Activated CD4-positive, alpha-beta memory T cell treated with anti-CD3 and anti-CD28 coated beads, Interleukin-2, amount 10 ng/mL, durations not matched to agents 7 days and 5 days (primary cell): ENCODE measurements around the gene BCL2L12. TPM values are rescaled to one million over a fixed set of nuclear protein-coding genes. Genes with fewer than 3 reads are reported as not detected.

Experiments
- CTCF ChIA-PET: fragments of 350-600 bp; sonication (Branson Sonifier 250); formaldehyde crosslinking; loops from one replicate; lab custom pipeline; 2021; ENCODE audit warnings: antibody characterized with exemption, inconsistent platforms; lab: Charles Lee
- POLR2A ChIA-PET: fragments of 350-600 bp; sonication (Branson Sonifier 250); formaldehyde crosslinking; loops from one replicate; lab custom pipeline; 2021; ENCODE audit warnings: antibody characterized with exemption; lab: Charles Lee
- DNase-seq: peaks from one replicate; pipeline ENCODE4 v3.0.0-alpha.2; 2020
- H3K27ac Mint-ChIP-seq: one replicate; pipeline ENCODE4 v1.8.0; 2021; ENCODE audit warnings: mild to moderate bottlenecking, mixed read lengths
- H3K27me3 Mint-ChIP-seq: one replicate; pipeline ENCODE4 v1.8.0; 2021; ENCODE audit warnings: mixed read lengths
- H3K36me3 Mint-ChIP-seq: one replicate; pipeline ENCODE4 v1.8.0; 2021; ENCODE audit warnings: low read depth, mixed read lengths
- H3K4me1 Mint-ChIP-seq: one replicate; pipeline ENCODE4 v1.8.0; 2021; ENCODE audit warnings: mixed read lengths
- H3K4me3 Mint-ChIP-seq: one replicate; pipeline ENCODE4 v1.8.0; 2021; ENCODE audit warnings: mild to moderate bottlenecking, mixed read lengths
- H3K9me3 Mint-ChIP-seq: one replicate; pipeline ENCODE4 v1.8.0; 2021; ENCODE audit warnings: mixed read lengths
- total RNA-seq, 2 experiments: library from RNA; stranded (reverse); gene quantifications; one replicate each; pipeline ENCODE4 v1.2.3, GENCODE V29; 2021

The BCL2L12 gene
- total RNA-seq, 2 experiments from 2014 or later, result 71.2 to 74.3 TPM

DNA sequence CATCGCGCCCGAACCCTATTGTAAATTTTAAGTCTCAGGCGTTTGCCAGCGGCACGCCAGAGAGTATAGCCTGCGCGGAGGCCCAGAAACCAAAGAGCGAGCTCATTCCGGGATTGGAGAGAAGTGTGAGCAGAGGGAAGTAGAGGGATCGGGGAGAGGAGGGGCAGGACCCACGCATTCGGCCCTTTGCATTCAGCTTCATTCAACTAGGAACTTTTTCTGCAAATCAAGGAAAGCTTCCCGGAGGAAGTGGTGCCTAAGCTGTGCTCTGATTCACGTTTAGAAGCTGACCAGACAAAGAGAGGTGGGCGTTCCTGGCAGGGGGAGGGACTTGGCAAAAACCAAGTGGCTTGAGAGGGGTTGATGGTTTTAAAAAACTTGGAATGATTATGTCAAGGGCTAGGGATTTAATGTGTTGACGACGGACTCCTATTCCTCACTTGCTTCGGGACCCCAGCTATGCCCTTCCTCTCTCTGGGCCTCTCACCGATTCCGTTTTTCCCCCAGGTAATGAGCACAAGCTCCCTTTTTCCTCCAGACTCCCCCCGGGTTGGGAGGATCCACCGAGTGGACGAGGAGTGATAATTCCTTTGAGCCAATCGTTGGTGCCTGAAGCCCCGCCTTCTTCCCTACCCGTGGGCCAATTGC is 10.5 kb downstream of the BCL2L12 start:
- CTCF ChIA-PET, result interaction anchor here (0.5 to 9.1 kb wide), 22 partner anchors 9 to 1024 kb away, joined by 3 to 90 read pairs (median 4); partner anchors contain the start of genes BCL2L12, FLT3LG, IRF3 and LIN7B
- Mint-ChIP-seq H3K27ac (peak overlapping the region; percentile 89), H3K27me3 (no peaks in the 10 kb centered on the region), H3K9me3 (no peaks in the 10 kb centered on the region), H3K4me1 (peaks cover 43% of the 10 kb centered on the region), H3K36me3 (peaks cover 16% of the 10 kb centered on the region), H3K4me3 (peak overlapping the region; percentile 90)
- no peak for DNase-seq
- POLR2A ChIA-PET, result interaction anchor here (0.7 to 5.5 kb wide), 24 partner anchors 11 to 225 kb away, joined by 3 to 73 read pairs (median 5); partner anchors contain the start of genes AP2A1, BCL2L12, FLT3LG and FUZ

DNA sequence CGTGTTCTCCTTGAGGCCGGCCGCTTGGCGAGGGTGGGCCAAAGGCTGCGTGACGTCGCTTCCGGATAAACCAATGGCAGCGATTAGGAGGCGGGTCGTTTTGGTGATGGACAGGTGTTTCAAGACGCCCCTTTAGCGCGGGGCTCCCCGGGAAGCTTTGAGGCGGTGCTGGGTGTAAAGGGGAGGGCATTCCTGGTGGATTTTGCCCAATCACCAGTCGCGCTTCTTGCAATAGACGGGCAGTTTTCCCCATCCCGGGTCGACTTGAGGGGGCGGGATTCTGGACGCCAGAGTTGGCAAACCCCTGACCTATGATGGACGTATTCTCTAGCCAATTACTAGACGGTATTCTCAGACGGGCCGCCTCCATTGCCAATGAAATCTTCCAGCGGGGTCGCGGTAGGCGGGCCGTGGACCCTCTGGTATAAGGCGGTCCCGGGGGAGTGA is 11.1 kb downstream of the BCL2L12 start:
- Mint-ChIP-seq H3K4me1 (peaks cover 43% of the 10 kb centered on the region), H3K4me3 (peak overlapping the region; percentile 90), H3K27ac (peak overlapping the region; percentile 89), H3K36me3 (peaks cover 17% of the 10 kb centered on the region), H3K9me3 (no peaks in the 10 kb centered on the region), H3K27me3 (no peaks in the 10 kb centered on the region)
- ChIA-PET CTCF (interaction anchor here (0.5 to 9.1 kb wide), 17 partner anchors 9 to 1024 kb away, joined by 3 to 90 read pairs (median 4); partner anchors contain the start of genes AP2A1, BCL2L12, FLT3LG and IRF3), POLR2A (interaction anchor here (0.7 to 5.5 kb wide), 21 partner anchors 12 to 225 kb away, joined by 3 to 73 read pairs (median 5); partner anchors contain the start of genes AP2A1, BCL2L12, FLT3LG and IRF3)
- peak; percentile 99 for DNase-seq

DNA sequence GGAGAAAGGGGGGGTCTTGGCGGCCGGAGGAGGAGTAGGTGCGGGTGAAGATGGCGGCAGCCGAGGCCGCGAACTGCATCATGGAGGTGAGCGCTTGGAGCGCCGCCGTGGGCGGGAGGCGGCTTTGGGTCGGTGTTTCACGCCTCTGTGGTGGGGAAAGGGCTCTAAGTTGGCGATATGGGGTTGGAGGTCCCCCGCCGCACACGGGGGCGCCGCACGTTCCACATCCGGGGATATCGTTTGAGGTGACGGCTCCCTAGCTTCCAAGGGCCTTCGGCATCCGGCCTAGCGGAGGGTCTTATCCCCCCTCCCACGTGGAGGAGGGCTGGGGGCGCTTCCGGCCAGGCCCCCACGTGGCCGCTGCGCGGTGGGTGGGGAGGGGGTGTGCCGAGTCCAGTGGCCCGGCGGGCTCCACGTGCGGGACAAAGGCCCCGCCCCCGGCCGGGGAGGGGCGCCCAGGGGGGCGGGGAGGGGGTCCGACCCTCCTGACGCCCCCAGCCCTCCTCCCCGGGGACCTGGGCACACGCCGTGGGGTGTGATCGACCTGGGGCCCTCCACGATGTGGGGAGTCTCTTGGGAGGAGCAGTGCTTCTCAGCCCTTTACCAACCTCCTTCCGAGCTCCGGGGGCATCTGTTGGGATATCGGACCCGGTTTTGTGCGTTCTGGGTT is 11.6 kb downstream of the BCL2L12 start, which contains the start of gene PRMT1:
Gene PRMT1 (plus strand): TSS at position 41 of the 670 bp plus-strand sequence. CDS start 10 bp downstream, at position 51.
- Mint-ChIP-seq H3K4me1 (peaks cover 43% of the 10 kb centered on the region), H3K4me3 (peak within 1 kb of the TSS; percentile 90), H3K27ac (peak within 1 kb of the TSS; percentile 92), H3K9me3 (no peaks in the 10 kb centered on the region), H3K27me3 (no peaks in the 10 kb centered on the region), H3K36me3 (peaks cover 17% of the 10 kb centered on the region)
- ChIA-PET CTCF (interaction anchor here (0.6 to 9.1 kb wide), 12 partner anchors 13 to 770 kb away, joined by 3 to 90 read pairs (median 6); partner anchors contain the start of genes AP2A1, BCL2L12, FLT3LG and IRF3), POLR2A (interaction anchor here (1.0 to 5.5 kb wide), 17 partner anchors 12 to 226 kb away, joined by 3 to 73 read pairs (median 6); partner anchors contain the start of genes ALDH16A1, BCL2L12, FLT3LG and IRF3)
- DNase-seq, result no peak

DNA sequence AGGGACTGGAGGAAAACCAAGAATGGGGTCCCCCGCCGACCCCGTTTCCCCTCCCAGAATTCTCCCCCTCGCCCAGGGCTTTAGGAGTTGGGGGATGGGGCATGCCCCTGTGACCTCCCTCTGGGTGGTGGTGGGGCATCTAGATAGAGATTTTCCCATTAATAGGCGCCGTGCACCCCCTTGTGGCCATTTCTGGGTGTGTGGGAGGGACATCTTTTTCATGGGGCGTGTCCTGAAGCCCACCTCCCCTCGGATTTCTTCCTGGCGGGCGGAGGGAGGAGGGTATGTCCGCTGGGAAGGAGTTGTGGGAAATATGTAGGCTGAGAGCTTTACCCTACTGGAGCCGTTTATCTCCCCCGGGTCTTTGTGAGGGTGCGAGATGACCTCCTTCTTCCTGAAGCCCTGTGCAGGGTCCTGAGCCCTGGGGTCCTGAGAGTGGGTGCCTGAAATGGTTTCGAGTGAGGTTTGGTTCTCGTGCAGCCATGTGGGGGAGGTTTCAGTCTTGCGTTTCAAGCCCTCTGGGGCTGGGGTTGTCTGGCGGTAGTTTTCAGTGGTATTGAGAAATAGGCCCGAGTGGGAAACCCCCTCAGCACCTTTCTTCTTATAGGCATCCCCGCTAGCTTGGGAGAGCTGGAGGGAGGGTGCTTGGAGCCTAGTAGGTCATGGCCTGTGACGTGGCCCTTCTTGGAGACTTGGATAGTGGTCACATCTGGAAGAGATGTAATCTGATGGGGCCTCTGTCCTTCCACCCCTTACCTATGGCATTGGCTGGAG is 12.4 kb downstream of the BCL2L12 start:
- Mint-ChIP-seq H3K4me3 (peak overlapping the region; percentile 90), H3K27ac (peak overlapping the region; percentile 92), H3K9me3 (no peaks in the 10 kb centered on the region), H3K4me1 (peaks cover 44% of the 10 kb centered on the region), H3K27me3 (no peaks in the 10 kb centered on the region), H3K36me3 (peaks cover 17% of the 10 kb centered on the region)
- ChIA-PET CTCF (interaction anchor here (0.6 to 9.1 kb wide), 13 partner anchors 9 to 771 kb away, joined by 3 to 90 read pairs (median 3); partner anchors contain the start of genes AP2A1, BCL2L12, IRF3 and RRAS), POLR2A (interaction anchor here (1.1 to 5.5 kb wide), 12 partner anchors 12 to 225 kb away, joined by 3 to 73 read pairs (median 8); partner anchors contain the start of genes ALDH16A1, BCL2L12, FLT3LG and IRF3)
- peak; percentile 84 for DNase-seq

DNA sequence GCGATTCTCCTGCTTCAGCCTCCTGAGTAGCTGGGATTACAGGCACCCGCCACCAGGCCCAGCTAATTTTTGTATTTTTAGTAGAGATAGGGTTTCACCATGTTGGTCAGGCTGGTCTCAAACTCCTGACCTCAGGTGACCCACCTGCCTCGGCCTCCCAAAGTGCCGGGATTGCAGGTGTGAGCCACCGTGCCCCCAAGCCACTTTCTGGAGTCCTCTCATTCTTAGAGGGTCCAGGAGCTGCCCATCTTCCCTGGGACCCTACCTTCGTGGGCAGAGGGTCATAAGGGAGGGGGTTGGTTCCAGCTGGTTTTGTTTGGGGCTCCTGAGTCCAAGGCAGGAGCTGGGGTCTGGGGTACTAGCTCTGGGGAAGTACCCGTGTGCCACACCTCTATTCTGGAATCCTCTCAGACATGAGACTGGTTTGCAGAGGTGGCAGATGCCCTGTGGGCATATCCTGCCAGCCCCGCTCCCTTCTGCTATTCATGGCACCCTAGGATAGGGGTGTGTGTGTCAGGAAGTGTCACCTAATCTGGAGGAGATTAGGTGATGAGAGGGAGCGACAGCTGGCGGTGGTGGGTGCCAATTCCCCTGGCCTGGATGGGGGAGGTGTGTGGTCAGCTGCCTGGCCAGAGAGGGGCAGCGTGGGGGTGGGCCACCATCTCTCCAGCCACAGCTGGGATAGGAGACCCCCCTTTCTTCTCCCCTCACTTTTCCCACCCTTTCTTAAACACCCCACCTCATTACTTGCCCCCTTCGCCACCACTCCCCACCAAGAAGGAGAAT is 13.4 kb downstream of the BCL2L12 start:
- H3K27ac Mint-ChIP-seq, result peak overlapping the region; percentile 92
- POLR2A ChIA-PET, result interaction anchor here (1.1 to 5.5 kb wide), 8 partner anchors 11 to 186 kb away, joined by 4 to 73 read pairs (median 10); partner anchors contain the start of genes BCL2L12, IRF3, NOSIP and RPS11
- CTCF ChIA-PET, result interaction anchor here (0.7 to 9.1 kb wide), 9 partner anchors 8 to 208 kb away, joined by 3 to 90 read pairs (median 3); partner anchors contain the start of genes RRAS and SCAF1
- H3K4me1 Mint-ChIP-seq, result peaks cover 40% of the 10 kb centered on the region
- peaks cover 20% of the 10 kb centered on the region for H3K36me3 Mint-ChIP-seq
- H3K27me3 Mint-ChIP-seq, result no peaks in the 10 kb centered on the region
- H3K4me3 Mint-ChIP-seq, result peak overlapping the region; percentile 13
- DNase-seq, result no peak
- H3K9me3 Mint-ChIP-seq, result no peaks in the 10 kb centered on the region

DNA sequence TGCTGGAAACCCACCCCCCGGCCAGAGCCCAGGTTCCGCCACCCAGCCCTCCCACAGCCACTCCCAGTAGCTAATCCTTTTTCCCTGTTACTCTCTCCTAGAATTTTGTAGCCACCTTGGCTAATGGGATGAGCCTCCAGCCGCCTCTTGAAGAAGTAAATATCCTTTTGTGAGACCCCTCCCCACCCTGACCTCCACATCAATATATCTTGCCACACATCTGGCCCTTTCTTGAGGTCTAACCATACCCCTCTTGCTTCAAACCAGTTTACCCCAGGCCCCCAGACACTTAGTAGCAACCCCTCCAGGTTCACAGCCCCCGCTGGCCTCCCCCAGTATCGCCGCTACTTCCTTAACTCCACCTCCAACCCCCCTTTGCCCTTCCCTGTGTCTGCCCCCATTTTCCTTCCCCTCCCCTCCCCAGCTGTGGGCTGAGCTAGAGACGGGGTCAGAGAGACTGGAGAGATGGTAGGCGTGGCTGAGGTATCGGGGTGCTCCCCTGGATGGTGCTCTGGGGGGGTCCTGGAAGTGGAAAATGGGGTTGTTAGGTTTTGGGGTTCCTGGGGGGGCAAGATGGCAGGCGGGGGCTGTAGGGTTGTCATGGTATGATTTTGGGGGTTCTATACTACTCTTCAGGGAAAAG is 14.2 kb downstream of the BCL2L12 start:
- Mint-ChIP-seq H3K27me3 (no peaks in the 10 kb centered on the region), H3K36me3 (peaks cover 24% of the 10 kb centered on the region), H3K27ac (peak overlapping the region; percentile 47), H3K4me1 (peaks cover 40% of the 10 kb centered on the region), H3K4me3 (peak overlapping the region; percentile 4), H3K9me3 (no peaks in the 10 kb centered on the region)
- CTCF ChIA-PET, result interaction anchor here (0.6 to 6.8 kb wide), 5 partner anchors 8 to 176 kb away, joined by 3 to 61 read pairs (median 4); no protein-coding TSS in a partner anchor
- DNase-seq, result no peak
- POLR2A ChIA-PET, result interaction anchor here (1.3 to 5.5 kb wide), 6 partner anchors 10 to 177 kb away, joined by 4 to 73 read pairs (median 5); partner anchors contain the start of genes BCL2L12, IRF3, RRAS and SCAF1

DNA sequence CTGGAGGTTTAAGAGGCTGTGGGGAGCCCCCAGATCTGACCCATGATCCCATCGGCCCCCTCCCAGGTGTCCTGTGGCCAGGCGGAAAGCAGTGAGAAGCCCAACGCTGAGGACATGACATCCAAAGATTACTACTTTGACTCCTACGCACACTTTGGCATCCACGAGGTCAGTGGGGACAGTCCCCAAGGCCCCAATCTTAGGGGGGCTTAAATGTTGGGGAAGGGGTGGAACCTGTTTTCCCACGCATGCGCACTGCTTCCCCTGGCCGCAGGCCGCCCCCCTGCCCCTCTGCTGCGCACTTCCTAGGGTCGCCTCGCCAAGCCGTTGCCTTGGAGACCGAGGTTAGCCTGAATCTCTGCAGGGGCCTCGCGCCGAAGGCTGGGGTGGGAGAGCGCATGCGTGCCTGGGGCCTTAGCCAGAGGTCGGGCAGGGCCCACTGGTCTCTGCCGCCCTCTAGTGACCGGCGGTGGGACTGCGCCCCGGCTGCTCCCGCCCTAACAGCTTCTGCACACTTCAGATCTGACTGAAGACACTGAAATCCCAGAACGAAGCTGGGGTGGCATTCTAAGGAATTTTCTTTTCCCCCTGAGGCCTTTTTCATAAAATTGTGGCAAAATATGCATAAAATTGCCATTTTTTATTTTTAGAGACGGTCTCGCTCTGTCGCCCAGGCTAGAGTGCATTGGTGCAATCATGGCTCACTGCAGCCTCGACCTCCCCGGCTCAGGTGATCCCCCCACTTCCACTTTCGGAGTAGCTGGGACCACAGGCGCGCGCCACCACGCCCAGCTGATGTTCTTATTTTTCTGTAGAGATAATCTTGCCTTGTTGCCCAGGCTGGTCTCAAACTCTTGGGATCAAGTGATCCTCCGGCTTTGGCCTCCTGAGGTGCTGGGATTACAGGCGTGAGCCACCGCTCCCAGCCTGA is 15.0 kb downstream of the BCL2L12 start:
- peaks cover 40% of the 10 kb centered on the region for H3K4me1 Mint-ChIP-seq
- POLR2A ChIA-PET, result interaction anchor here (0.9 to 1.3 kb wide), 3 partner anchors 110 to 181 kb away, joined by 3 to 5 read pairs (median 4); no protein-coding TSS in a partner anchor
- H3K36me3 Mint-ChIP-seq, result peaks cover 32% of the 10 kb centered on the region
- H3K27me3 Mint-ChIP-seq, result no peaks in the 10 kb centered on the region
- CTCF ChIA-PET, result interaction anchor here (0.6 to 6.8 kb wide), 23 partner anchors 7 to 226 kb away, joined by 3 to 61 read pairs (median 3); partner anchors contain the start of genes AP2A1, CPT1C and RRAS
- no peaks in the 10 kb centered on the region for H3K9me3 Mint-ChIP-seq
- peak overlapping the region; percentile 44 for H3K27ac Mint-ChIP-seq
- peak overlapping the region; percentile 10 for H3K4me3 Mint-ChIP-seq
- peak; percentile 93 for DNase-seq

DNA sequence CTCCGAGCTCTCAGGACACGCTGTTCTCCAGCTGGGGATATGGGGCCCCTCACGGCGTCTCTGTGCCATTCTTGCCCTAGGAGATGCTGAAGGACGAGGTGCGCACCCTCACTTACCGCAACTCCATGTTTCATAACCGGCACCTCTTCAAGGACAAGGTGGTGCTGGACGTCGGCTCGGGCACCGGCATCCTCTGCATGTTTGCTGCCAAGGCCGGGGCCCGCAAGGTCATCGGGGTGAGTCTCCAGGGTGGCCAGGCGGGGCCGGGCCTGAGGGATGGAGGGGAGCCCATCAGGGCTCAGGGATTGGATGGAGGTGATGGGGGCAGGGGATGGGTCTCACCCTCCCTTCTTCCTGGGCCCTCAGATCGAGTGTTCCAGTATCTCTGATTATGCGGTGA is 16.1 kb downstream of the BCL2L12 start:
- DNase-seq, result no peak
- H3K36me3 Mint-ChIP-seq, result peaks cover 35% of the 10 kb centered on the region
- CTCF ChIA-PET, result interaction anchor here (1.1 to 1.5 kb wide), 4 partner anchors 17 to 133 kb away, joined by 3 to 9 read pairs (median 8); no protein-coding TSS in a partner anchor
- no peaks in the 10 kb centered on the region for H3K27me3 Mint-ChIP-seq
- H3K4me3 Mint-ChIP-seq, result no peak overlapping the region
- POLR2A ChIA-PET, result no interaction called here
- no peaks in the 10 kb centered on the region for H3K9me3 Mint-ChIP-seq
- peaks cover 35% of the 10 kb centered on the region for H3K4me1 Mint-ChIP-seq
- H3K27ac Mint-ChIP-seq, result peak overlapping the region; percentile 78

DNA sequence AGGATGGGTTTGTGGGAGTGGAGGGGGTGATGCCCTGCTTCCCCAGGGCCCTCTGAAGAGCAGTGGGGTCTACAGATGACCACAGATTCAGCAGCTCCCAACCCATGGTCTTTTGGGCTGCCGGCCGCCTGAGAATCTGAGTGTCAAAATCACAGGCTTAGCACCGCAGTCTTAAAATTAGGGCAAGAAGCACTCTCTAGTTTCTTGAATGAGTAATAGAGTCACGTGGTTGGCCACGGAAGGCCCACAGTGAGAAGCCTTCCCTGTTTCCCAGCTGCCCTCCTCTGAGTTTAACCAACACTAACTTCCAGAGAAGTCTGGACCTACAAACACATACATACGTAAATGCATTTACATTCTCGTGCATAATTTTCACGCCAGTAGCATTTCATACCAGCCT is 16.5 kb downstream of the BCL2L12 start:
- H3K27me3 Mint-ChIP-seq, result no peaks in the 10 kb centered on the region
- CTCF ChIA-PET, result no interaction called here

DNA sequence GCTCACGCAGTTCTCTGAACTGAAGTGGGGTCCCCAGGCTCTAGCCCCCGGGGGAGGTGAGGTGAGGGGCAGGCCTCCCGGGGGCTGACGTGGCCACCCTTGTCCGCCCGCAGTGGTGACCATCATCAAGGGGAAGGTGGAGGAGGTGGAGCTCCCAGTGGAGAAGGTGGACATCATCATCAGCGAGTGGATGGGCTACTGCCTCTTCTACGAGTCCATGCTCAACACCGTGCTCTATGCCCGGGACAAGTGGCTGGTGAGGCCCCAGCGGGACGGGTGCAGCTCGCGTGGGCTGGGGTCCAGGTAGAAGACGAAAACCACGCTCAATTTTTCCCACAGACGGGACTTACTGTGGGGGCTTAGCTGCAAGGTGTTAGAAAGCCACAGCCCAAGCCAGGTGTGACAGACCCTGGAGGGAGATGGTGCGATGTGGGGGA is 18.1 kb downstream of the BCL2L12 start:
- peaks cover 36% of the 10 kb centered on the region for H3K4me1 Mint-ChIP-seq
- CTCF ChIA-PET, result interaction anchor here (0.7 to 1.3 kb wide), 3 partner anchors 34 to 181 kb away, joined by 3 to 4 read pairs (median 3); partner anchors contain the start of gene RRAS
- no peaks in the 10 kb centered on the region for H3K27me3 Mint-ChIP-seq
- peak overlapping the region; percentile 31 for H3K27ac Mint-ChIP-seq
- H3K36me3 Mint-ChIP-seq, result peaks cover 46% of the 10 kb centered on the region
- no peak for DNase-seq
- no peaks in the 10 kb centered on the region for H3K9me3 Mint-ChIP-seq
- H3K4me3 Mint-ChIP-seq, result no peak overlapping the region
- POLR2A ChIA-PET, result interaction anchor here (1.6 kb wide), 1 partner anchor 8 kb away, joined by 4 read pairs; no protein-coding TSS in a partner anchor

More for the DNA sequence above, 16.5 kb downstream of the BCL2L12 start:
- no peaks in the 10 kb centered on the region for H3K9me3 Mint-ChIP-seq
- H3K36me3 Mint-ChIP-seq, result peaks cover 38% of the 10 kb centered on the region
- peak overlapping the region; percentile 78 for H3K27ac Mint-ChIP-seq
- no peak overlapping the region for H3K4me3 Mint-ChIP-seq
- H3K4me1 Mint-ChIP-seq, result peaks cover 35% of the 10 kb centered on the region
- DNase-seq, result no peak
- POLR2A ChIA-PET, result no interaction called here
